ENCODE results near the gene MVD.

Gene MVD

GRCh38 chr16:88695753-88696152 lies 32.9 kb upstream of the MVD start:
- TF ChIP-seq CTCF (IDR thresholded peaks at IDR 0.05; ENCODE audit: insufficient read depth, low read length, poor library complexity, severe bottlenecking) = no peak
- no peak for TF ChIP-seq EZH2phosphoT487 (conservative IDR thresholded peaks at IDR 0.05; ENCODE audit: low read length)
- Histone ChIP-seq H3K4me2 (ENCODE audit: low read depth, low read length, poor library complexity, severe bottlenecking) (no peak overlapping the region), H3K9me2 (replicated peaks; ENCODE audit: insufficient read depth, low read length) (no peaks in the 10 kb centered on the region), H3K36me3 (ENCODE audit: low read length) (no peaks in the 10 kb centered on the region), H3F3A (ENCODE audit: insufficient read depth) (no peaks in the 10 kb centered on the region), H4K20me1 (ENCODE audit: low read depth, low read length) (no peaks in the 10 kb centered on the region), H3K79me2 (ENCODE audit: insufficient read depth, low read length) (no peaks in the 10 kb centered on the region), H3K4me3 (ENCODE audit: insufficient read depth, low read length, poor library complexity, severe bottlenecking) (no peak overlapping the region), H3K9ac (ENCODE audit: low read length) (no peak overlapping the region), H3K9me3 (ENCODE audit: insufficient read depth, low read length) (no peaks in the 10 kb centered on the region), H3K27ac (ENCODE audit: low read depth, low read length) (no peak overlapping the region), H2AFZ (ENCODE audit: low read depth, low read length, severe bottlenecking) (no peak overlapping the region), H3K27me3 (ENCODE audit: low read length) (no peaks in the 10 kb centered on the region)

- no peaks in the 10 kb centered on the region for H3K27me3 ChIP-seq (ENCODE audit: low read length)
- no peaks in the 10 kb centered on the region for H3F3A ChIP-seq (ENCODE audit: insufficient read depth)
- H3K4me3 ChIP-seq (ENCODE audit: insufficient read depth, low read length, poor library complexity, severe bottlenecking) = no peak overlapping the region
- H2AFZ ChIP-seq (ENCODE audit: low read depth, low read length, severe bottlenecking) = no peak overlapping the region
- TF ChIP-seq EZH2phosphoT487 (conservative IDR thresholded peaks at IDR 0.05; ENCODE audit: low read length) (no peak), CTCF (IDR thresholded peaks at IDR 0.05; ENCODE audit: insufficient read depth, low read length, poor library complexity, severe bottlenecking) (no peak)
- no peak overlapping the region for H3K9ac ChIP-seq (ENCODE audit: low read length)
- H3K79me2 ChIP-seq (ENCODE audit: insufficient read depth, low read length) = no peaks in the 10 kb centered on the region
- H3K4me2 ChIP-seq (ENCODE audit: low read depth, low read length, poor library complexity, severe bottlenecking) = no peak overlapping the region
- H3K9me2 ChIP-seq (replicated peaks; ENCODE audit: insufficient read depth, low read length) = no peaks in the 10 kb centered on the region
- H3K27ac ChIP-seq (ENCODE audit: low read depth, low read length) = no peak overlapping the region
- no peaks in the 10 kb centered on the region for H3K36me3 ChIP-seq (ENCODE audit: low read length)
- no peaks in the 10 kb centered on the region for H3K9me3 ChIP-seq (ENCODE audit: insufficient read depth, low read length)
- no peaks in the 10 kb centered on the region for H4K20me1 ChIP-seq (ENCODE audit: low read depth, low read length)
Measured at GRCh38 chr16:88695218-88695617, 32.3 kb upstream of the MVD start.

- no peaks in the 10 kb centered on the region for H3K36me3 ChIP-seq (ENCODE audit: low read length)
- H3K79me2 ChIP-seq (ENCODE audit: insufficient read depth, low read length) = no peaks in the 10 kb centered on the region
- no peak overlapping the region for H3K4me2 ChIP-seq (ENCODE audit: low read depth, low read length, poor library complexity, severe bottlenecking)
- H3K9me2 ChIP-seq (replicated peaks; ENCODE audit: insufficient read depth, low read length) = no peaks in the 10 kb centered on the region
- no peak overlapping the region for H2AFZ ChIP-seq (ENCODE audit: low read depth, low read length, severe bottlenecking)
- no peaks in the 10 kb centered on the region for H3K9me3 ChIP-seq (ENCODE audit: insufficient read depth, low read length)
- H3K27me3 ChIP-seq (ENCODE audit: low read length) = no peaks in the 10 kb centered on the region
- no peak for TF ChIP-seq CTCF (IDR thresholded peaks at IDR 0.05; ENCODE audit: insufficient read depth, low read length, poor library complexity, severe bottlenecking)
- no peak for TF ChIP-seq EZH2phosphoT487 (conservative IDR thresholded peaks at IDR 0.05; ENCODE audit: low read length)
- H3K27ac ChIP-seq (ENCODE audit: low read depth, low read length) = no peak overlapping the region
- no peak overlapping the region for H3K9ac ChIP-seq (ENCODE audit: low read length)
- no peaks in the 10 kb centered on the region for H3F3A ChIP-seq (ENCODE audit: insufficient read depth)
- H3K4me3 ChIP-seq (ENCODE audit: insufficient read depth, low read length, poor library complexity, severe bottlenecking) = no peak overlapping the region
- no peaks in the 10 kb centered on the region for H4K20me1 ChIP-seq (ENCODE audit: low read depth, low read length)
Measured at GRCh38 chr16:88694221-88695087, 31.6 kb upstream of the MVD start.

Data from SU-DHL-6 (cell line).